Thyroid gland (tissue), 4 donors: ENCODE results near the gene MARK3. TPM values are rescaled to one million over a fixed set of nuclear protein-coding genes. Genes with fewer than 3 reads are reported as not detected.

Experiments
- DNase-seq, 2 donors: peaks; one replicate each; pipeline ENCODE4 v3.0.0-alpha.2; 2019
- H3K27ac ChIP-seq, 3 donors: fragments of 200-600 bp; sonication (generic); 1 replicate in 2 of 3; 2 replicates in 1 of 3; pipeline ENCODE4 v1.5.1; 2016 to 2019; ENCODE audit warnings: mild to moderate bottlenecking in 1 of 3, moderate library complexity in 1 of 3
- H3K27me3 ChIP-seq: fragments of 200-600 bp; sonication (generic); one replicate; pipeline ENCODE4 v1.5.1; 2019
- H3K36me3 ChIP-seq, 2 donors: fragments of 200-600 bp; sonication (generic); one replicate each; pipeline ENCODE4 v1.5.1; 2016 to 2019
- H3K4me1 ChIP-seq, 2 donors: fragments of 200-600 bp; sonication (generic); one replicate each; pipeline ENCODE4 v1.5.1; 2017 to 2019
- H3K4me3 ChIP-seq, 3 donors: fragments of 200-600 bp; sonication (generic); replicated peaks in 1 of 3; 1 replicate in 2 of 3; 2 replicates in 1 of 3; pipeline ENCODE4 v1.5.1; 2016; ENCODE audit warnings: mild to moderate bottlenecking in 1 of 3
- H3K9me3 ChIP-seq: fragments of 200-600 bp; sonication (generic); one replicate; pipeline ENCODE4 v1.5.1; 2017
- CTCF ChIP-seq, 6 experiments: fragments of 200-600 bp in 3 of 6; fragments of 450-650 bp in 3 of 6; sonication (generic) in 3 of 6; IDR thresholded peaks; one replicate each; pipeline ENCODE4 v1.5.1; 2016 to 2019; ENCODE audit warnings: antibody characterized with exemption in 6 of 6, mild to moderate bottlenecking in 2 of 6, inconsistent platforms in 1 of 6, moderate library complexity in 1 of 6
- POLR2A ChIP-seq, 2 donors: fragments of 450-650 bp; IDR thresholded peaks; one replicate each; pipeline ENCODE4 v1.6.1; 2017; ENCODE audit warnings: antibody characterized with exemption in 2 of 2, mild to moderate bottlenecking in 2 of 2, moderate library complexity in 1 of 2
- WGBS, 2 donors: methylation state at CpG; one replicate each; pipeline ENCODE4 v1.1.5; 2017; 5-methylcytosine and 5-hydroxymethylcytosine counted together
- intact Hi-C: fragments of 100-400 bp; cut with DNase I; formaldehyde crosslinking; loops from one replicate; pipeline ENCODE4 v1.15.1; 2023
- total RNA-seq, 4 donors: library from RNA; depleted of rRNA; stranded (reverse); fragments of >200 nt; gene quantifications; one replicate each; pipeline ENCODE4 v1.2.3, GENCODE V29; 2016

The MARK3 gene
- total RNA-seq, 4 donors from 2014 or later = 105 to 164 (median 114) TPM

DNA sequence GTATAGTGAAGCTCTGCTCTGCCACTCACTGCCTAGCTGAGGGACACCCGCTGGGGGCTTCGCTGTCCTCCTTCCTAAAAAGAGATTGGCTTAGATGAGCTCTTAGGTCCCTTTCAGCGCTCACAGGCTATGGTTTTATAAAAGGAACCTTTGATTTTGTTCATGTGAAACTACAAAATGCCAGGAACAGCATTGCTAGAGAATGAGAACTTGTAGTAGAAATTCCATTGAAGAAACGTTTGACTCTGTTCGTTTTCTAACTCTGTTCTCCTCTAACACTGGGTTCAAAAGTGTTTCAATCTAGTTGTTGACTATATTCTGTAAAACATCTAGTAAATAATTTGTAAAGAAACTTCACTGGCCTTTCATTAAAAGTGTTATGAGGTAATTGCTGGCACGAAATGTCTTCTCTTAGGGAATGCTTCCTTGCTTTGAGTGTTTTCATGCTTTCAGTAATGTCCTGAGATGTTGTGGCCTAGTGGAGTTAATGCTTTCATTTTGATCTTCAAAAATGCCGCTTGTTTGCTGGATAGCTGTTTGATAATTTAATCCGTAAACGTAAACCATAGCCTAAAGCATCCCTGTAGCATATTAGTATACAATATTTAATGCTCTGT is 1.6 kb downstream of the MARK3 start:
- intact Hi-C loops = loop anchor here (10.0 kb wide), 1 partner anchor 58 kb away; no protein-coding TSS in a partner anchor
- H3K27ac ChIP-seq = peak overlapping the region; percentile 95 to 99 (median 96)
- H3K36me3 ChIP-seq = no peaks in the 10 kb centered on the region
- TF ChIP-seq POLR2A (IDR thresholded peaks at IDR 0.05) = no peak
- TF ChIP-seq CTCF (IDR thresholded peaks at IDR 0.05) = no peak
- H3K27me3 ChIP-seq = no peaks in the 10 kb centered on the region
- H3K9me3 ChIP-seq = no peaks in the 10 kb centered on the region
- peaks cover 27 to 42% of the 10 kb centered on the region in 2 donors for H3K4me1 ChIP-seq
- no peak for DNase-seq
- peak overlapping the region in 2 of 3 donors; percentile 68 to 77 for H3K4me3 ChIP-seq
- 15 to 16% methylated on average over 9 of the region's 9 CpGs for WGBS, 2 donors

- H3K27me3 ChIP-seq = no peaks in the 10 kb centered on the region
- 93 to 97% methylated on average over 1 of the region's 1 CpG for WGBS, 2 donors
- H3K4me1 ChIP-seq = peaks cover 46 to 59% of the 10 kb centered on the region in 2 donors
- H3K4me3 ChIP-seq = no peak overlapping the region
- intact Hi-C loops = loop anchor here (10.0 kb wide), 1 partner anchor 56 kb away; no protein-coding TSS in a partner anchor
- H3K9me3 ChIP-seq = no peaks in the 10 kb centered on the region
- TF ChIP-seq POLR2A (IDR thresholded peaks at IDR 0.05) (no peak), CTCF (IDR thresholded peaks at IDR 0.05) (no peak)
- H3K27ac ChIP-seq = peak overlapping the region in 1 of 3 donors; percentile 21
- DNase-seq = no peak
- no peaks in the 10 kb centered on the region for H3K36me3 ChIP-seq
Measured at GRCh38 chr14:103388664-103389063, 3.4 kb downstream of the MARK3 start.

DNA sequence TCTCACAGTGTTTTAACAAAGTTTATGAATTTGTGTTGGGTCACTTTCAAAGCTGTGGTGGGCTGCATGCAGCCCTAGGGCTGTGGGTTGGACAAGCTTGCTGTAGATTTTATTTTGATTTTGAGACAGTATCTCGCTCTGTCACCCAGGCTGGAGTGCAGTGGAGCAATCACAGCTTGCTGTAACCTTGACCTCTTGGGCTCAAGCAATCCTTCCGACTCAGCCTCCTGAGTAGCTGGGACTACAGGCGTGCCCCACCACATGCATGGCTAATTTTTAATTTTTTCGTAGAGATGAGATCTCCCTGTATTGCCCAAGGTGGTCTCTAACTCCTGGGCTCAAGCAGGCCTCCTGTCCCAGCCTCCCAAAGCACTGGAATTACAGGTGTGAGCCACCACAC is 5.4 kb downstream of the MARK3 start:
- 65 to 84% methylated on average over 3 to 4 of the region's 4 CpGs for WGBS, 2 donors
- Histone ChIP-seq H3K4me1 (peaks cover 60 to 71% of the 10 kb centered on the region in 2 donors), H3K4me3 (no peak overlapping the region), H3K27me3 (no peaks in the 10 kb centered on the region), H3K36me3 (no peaks in the 10 kb centered on the region), H3K27ac (peak overlapping the region in 1 of 3 donors; percentile 34), H3K9me3 (no peaks in the 10 kb centered on the region)
- intact Hi-C loops = no loop called here
- TF ChIP-seq CTCF (IDR thresholded peaks at IDR 0.05) = no peak
- no peak for DNase-seq

GRCh38 chr14:103391048-103391447 is 5.8 kb downstream of the MARK3 start:
- H3K4me3 ChIP-seq = no peak overlapping the region
- no peaks in the 10 kb centered on the region for H3K36me3 ChIP-seq
- H3K4me1 ChIP-seq = peaks cover 64 to 76% of the 10 kb centered on the region in 2 donors
- TF ChIP-seq CTCF (IDR thresholded peaks at IDR 0.05) = peak; percentile 36 to 60 (median 50)
- TF ChIP-seq POLR2A (IDR thresholded peaks at IDR 0.05) = no peak
- DNase-seq = peak; percentile 22 to 31
- intact Hi-C loops = no loop called here
- no peaks in the 10 kb centered on the region for H3K9me3 ChIP-seq
- H3K27me3 ChIP-seq = no peaks in the 10 kb centered on the region
- H3K27ac ChIP-seq = peak overlapping the region in 1 of 3 donors; percentile 34
- WGBS, 2 donors = 12 to 15% methylated on average over 4 of the region's 4 CpGs

DNA sequence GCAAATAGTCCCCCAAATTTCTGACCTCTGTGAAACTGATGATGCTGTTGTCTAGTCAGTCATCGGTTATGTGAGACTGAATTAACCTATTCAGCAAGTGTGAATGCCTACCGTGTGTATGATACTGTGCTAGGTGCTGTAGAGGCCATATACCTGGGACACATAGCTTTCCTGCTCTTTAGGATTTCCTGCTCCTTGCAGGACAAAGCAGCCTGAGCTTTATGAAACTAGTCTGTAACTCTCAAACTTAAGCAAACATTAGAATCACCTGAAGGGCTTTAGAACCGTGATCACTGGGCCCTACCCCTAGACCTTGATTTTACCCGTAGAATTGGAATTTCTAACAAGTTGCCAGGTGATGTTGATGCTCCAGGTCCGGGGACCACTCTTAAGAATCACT is 6.9 kb downstream of the MARK3 start:
- no peaks in the 10 kb centered on the region for H3K36me3 ChIP-seq
- peaks cover 72 to 76% of the 10 kb centered on the region in 2 donors for H3K4me1 ChIP-seq
- H3K4me3 ChIP-seq = no peak overlapping the region
- 39 to 61% methylated on average over 5 of the region's 5 CpGs for WGBS, 2 donors
- no peaks in the 10 kb centered on the region for H3K27me3 ChIP-seq
- intact Hi-C loops = no loop called here
- DNase-seq = no peak
- TF ChIP-seq CTCF (IDR thresholded peaks at IDR 0.05) (no peak), POLR2A (IDR thresholded peaks at IDR 0.05) (no peak)
- H3K27ac ChIP-seq = peak overlapping the region in 2 of 3 donors; percentile 35 to 63
- H3K9me3 ChIP-seq = no peaks in the 10 kb centered on the region
